NT2/D1 (cell line): ENCODE results near the gene ASPA.

ENCODE experiments used
- SUZ12 ChIP-seq: IDR thresholded peaks from 2 replicates; pipeline ENCODE4 v1.6.1; 2011; ENCODE audit not compliant: insufficient read length, insufficient read depth; ENCODE audit errors: extremely low read depth
- YY1 ChIP-seq: IDR thresholded peaks from 2 replicates; pipeline ENCODE4 v1.6.1; 2011; ENCODE audit not compliant: insufficient read length, insufficient read depth
- ZNF274 ChIP-seq: IDR thresholded peaks from 2 replicates; pipeline ENCODE4 v1.6.1; 2011; ENCODE audit warnings: mild to moderate bottlenecking, low read depth, low read length

DNA sequence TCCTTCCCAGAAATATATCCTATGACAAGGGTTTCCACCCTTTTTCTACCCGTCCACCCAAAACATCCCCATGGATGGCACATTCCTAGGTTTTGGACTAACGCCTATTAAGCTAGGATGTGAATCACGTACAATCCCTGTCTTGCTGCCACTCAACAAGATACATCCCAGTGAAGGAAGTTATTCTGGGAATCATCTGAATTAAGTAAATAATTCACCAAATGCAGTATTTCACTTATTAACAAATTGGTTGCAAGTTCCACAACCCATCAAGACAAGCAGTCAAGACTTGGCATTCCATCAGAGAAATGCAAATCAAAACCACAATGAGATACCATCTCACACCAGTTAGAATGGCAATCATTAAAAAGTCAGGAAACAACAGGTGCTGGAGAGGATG lies 32.1 kb downstream of the ASPA start:
- TF ChIP-seq YY1 (no peak), SUZ12 (no peak), ZNF274 (no peak)
